Esophagus squamous epithelium (tissue), 4 donors: ENCODE results near the gene SLC66A3.

Experiments
- CTCF ChIP-seq, 6 experiments: fragments of 450-650 bp in 4 of 6; fragments of 200-600 bp in 2 of 6; sonication (generic) in 2 of 6; IDR thresholded peaks; one replicate each; pipeline ENCODE4 v1.5.1; 2016 to 2019; ENCODE audit warnings: antibody characterized with exemption in 6 of 6, mild to moderate bottlenecking in 4 of 6, moderate library complexity in 4 of 6
- POLR2A ChIP-seq, 4 donors: fragments of 450-650 bp; IDR thresholded peaks; one replicate each; pipeline ENCODE4 v1.6.1; 2017; ENCODE audit warnings: antibody characterized with exemption in 4 of 4, mild to moderate bottlenecking in 4 of 4, moderate library complexity in 3 of 4

DNA sequence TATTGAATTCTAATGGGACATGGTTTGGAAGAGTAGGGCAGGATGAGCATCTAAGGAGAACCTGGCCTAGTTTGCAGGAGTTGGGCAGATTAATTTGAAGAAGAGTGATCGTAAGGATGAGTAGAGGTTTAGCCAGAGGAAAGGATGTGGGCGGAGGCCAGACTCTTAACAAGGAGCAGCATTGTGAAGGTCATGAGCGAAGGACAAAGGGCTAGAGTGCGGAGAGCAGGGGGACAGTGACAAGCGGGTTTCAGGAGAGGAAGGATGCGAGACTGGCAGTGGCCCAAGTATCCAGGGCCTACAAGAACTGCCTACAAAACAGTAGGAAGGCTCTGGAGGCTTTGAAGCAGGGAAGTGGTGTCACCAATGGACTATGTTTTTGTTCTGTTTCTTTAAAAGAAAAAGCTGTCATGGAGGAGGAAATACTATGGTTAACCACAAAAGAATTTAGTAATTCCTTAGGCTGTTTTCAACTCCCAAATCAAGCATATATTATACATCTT, 20.1 kb downstream of the SLC66A3 start:
- TF ChIP-seq CTCF (IDR thresholded peaks at IDR 0.05) (no peak), POLR2A (IDR thresholded peaks at IDR 0.05) (no peak)
